SK-N-MC (cell line): ENCODE data around the gene NCKAP5.

Experiments
- EZH2 ChIP-seq: fragments of 200-600 bp; sonication (generic); IDR thresholded peaks from one replicate; pipeline ENCODE4 v1.6.1; 2017; ENCODE audit warnings: antibody characterized with exemption
- FOXP2 ChIP-seq: optimal IDR thresholded peaks from 2 replicates; pipeline ENCODE3; 2011; ENCODE audit warnings: mild to moderate bottlenecking, moderate library complexity; ENCODE audit not compliant: insufficient read depth; ENCODE audit errors: extremely low read length, control extremely low read depth
- POLR2AphosphoS5 ChIP-seq: IDR thresholded peaks from 2 replicates; pipeline ENCODE4 v1.6.1; 2012; ENCODE audit warnings: mild to moderate bottlenecking, low read depth, low read length, borderline replicate concordance

- TF ChIP-seq EZH2 (no peak), POLR2AphosphoS5 (no peak), FOXP2 (no peak)
Measured at GRCh38 chr2:132875193-132875592, 693.1 kb downstream of the NCKAP5 start.
